ENCODE results near the gene NT5M. TPM values are rescaled to one million over a fixed set of nuclear protein-coding genes. Genes with fewer than 3 reads are reported as not detected.

The NT5M gene
- total RNA-seq, 1 experiment from 2014 or later: 10.8 TPM

- TF ChIP-seq PREB (CRISPR knock-in tag; IDR thresholded peaks at IDR 0.05; ENCODE audit: borderline replicate concordance) (no peak), E2F5 (CRISPR knock-in tag; IDR thresholded peaks at IDR 0.05) (no peak), ARID4B (CRISPR knock-in tag; IDR thresholded peaks at IDR 0.05; ENCODE audit: borderline replicate concordance) (no peak), ZMAT4 (CRISPR knock-in tag; IDR thresholded peaks at IDR 0.05) (no peak), TP53 (CRISPR knock-in tag; IDR thresholded peaks at IDR 0.05) (no peak), CTCF (IDR thresholded peaks at IDR 0.05) (no peak), ZNF232 (CRISPR knock-in tag; IDR thresholded peaks at IDR 0.05) (no peak)
These were observed 74.1 kb downstream of the NT5M start (continued) for GRCh38 chr17:17377071-17377967.

GRCh38 chr17:17379197-17379991 is 76.2 kb downstream of the NT5M start:
- no peak for ATAC-seq
- no peak overlapping the region for H3K4me3 Mint-ChIP-seq
- DNase-seq (ENCODE audit: low spot score): no peak
- no peak for TF ChIP-seq ZNF423 (CRISPR knock-in tag; IDR thresholded peaks at IDR 0.05)
- no peak for TF ChIP-seq ZNF219 (CRISPR knock-in tag; IDR thresholded peaks at IDR 0.05; ENCODE audit: borderline replicate concordance)
- no peak for TF ChIP-seq GABPB1 (CRISPR knock-in tag; IDR thresholded peaks at IDR 0.05)
- no peak for TF ChIP-seq ATF6 (CRISPR knock-in tag; IDR thresholded peaks at IDR 0.05)
- TF ChIP-seq NFATC4 (CRISPR knock-in tag; IDR thresholded peaks at IDR 0.05): no peak
- no peak for TF ChIP-seq ZMAT4 (CRISPR knock-in tag; IDR thresholded peaks at IDR 0.05)
- no peak for TF ChIP-seq SMAD4 (CRISPR knock-in tag; IDR thresholded peaks at IDR 0.05)
- no peak for TF ChIP-seq AR (CRISPR knock-in tag; IDR thresholded peaks at IDR 0.05)
- CTCF ChIA-PET: interaction anchor here (1.4 to 1.6 kb wide), 2 partner anchors 8 to 24 kb away, joined by 4 to 6 read pairs; no protein-coding TSS in a partner anchor
- no peak overlapping the region for H3K27ac Mint-ChIP-seq
- H3K36me3 Mint-ChIP-seq: no peaks in the 10 kb centered on the region
- no peaks in the 10 kb centered on the region for H3K9me3 Mint-ChIP-seq
- POLR2A ChIA-PET: interaction anchor here (0.7 kb wide), 1 partner anchor 14 kb away, joined by 3 read pairs; no protein-coding TSS in a partner anchor
- H3K27me3 Mint-ChIP-seq (ENCODE audit: low read depth): no peaks in the 10 kb centered on the region
- H3K4me1 Mint-ChIP-seq: peaks cover 6% of the 10 kb centered on the region; the same call in 1 of the 2 replicates
